K562 (cell line): Measurements from ENCODE around the gene POLR3E. TPM values are rescaled to one million over a fixed set of nuclear protein-coding genes. Genes with fewer than 3 reads are reported as not detected.

ENCODE experiments used
- ADNP ChIP-seq: fragments of 200-800 bp; sonication (Bioruptor generic); IDR thresholded peaks from 2 replicates; pipeline ENCODE4 v1.6.1; 2016; ENCODE audit warnings: missing genetic modification characterization, missing compliant biosample characterization
- CHD2 ChIP-seq: IDR thresholded peaks from 2 replicates; pipeline ENCODE4 v1.6.1; 2011; ENCODE audit warnings: low read depth, low read length
- CSDE1 ChIP-seq, 2 experiments: fragments of 450-650 bp; IDR thresholded peaks; 2 replicates each; pipeline ENCODE4 v1.6.1; 2016; ENCODE audit warnings: mild to moderate bottlenecking in 1 of 2
- CXXC5 ChIP-seq: fragments of 250-450 bp; sonication (Bioruptor Pico); IDR thresholded peaks from 2 replicates; pipeline ENCODE4 v1.8.0; 2022; ENCODE audit warnings: inconsistent platforms, mild to moderate bottlenecking, moderate library complexity
- GATA2 ChIP-seq: sonication (generic); formaldehyde crosslinking; IDR thresholded peaks from 2 replicates; pipeline ENCODE4 v1.4.0; 2020; ENCODE audit warnings: mild to moderate bottlenecking, missing genetic modification reagents
- PCBP1 ChIP-seq: fragments of 200-400 bp; formaldehyde crosslinking; IDR thresholded peaks from 2 replicates; pipeline ENCODE4 v1.6.1; 2018; ENCODE audit warnings: mild to moderate bottlenecking, low read depth, low read length; ENCODE audit not compliant: poor library complexity, severe bottlenecking
- POLR2H ChIP-seq: IDR thresholded peaks from 2 replicates; pipeline ENCODE4 v1.6.1; 2016; ENCODE audit warnings: missing genetic modification characterization, low read depth, mild to moderate bottlenecking, control low read depth, missing compliant biosample characterization, moderate library complexity
- RCOR1 ChIP-seq, 2 experiments: IDR thresholded peaks; 2 replicates each; pipeline ENCODE4 v1.6.1; 2012; ENCODE audit warnings: low read depth in 2 of 2, low read length in 2 of 2, borderline replicate concordance in 1 of 2, improper control_type of control experiment in 1 of 2
- REST ChIP-seq, 2 experiments: fragments of 450-650 bp; formaldehyde crosslinking in 1 of 2; IDR thresholded peaks; 2 replicates each; pipeline versions ENCODE4 v1.4.0 to v1.6.1; 2014 to 2020; ENCODE audit warnings: mild to moderate bottlenecking in 2 of 2, borderline replicate concordance in 1 of 2, low read depth in 1 of 2
- RFX1 ChIP-seq: fragments of 450-650 bp; IDR thresholded peaks from 2 replicates; pipeline ENCODE4 v1.6.1; 2016; ENCODE audit warnings: mild to moderate bottlenecking, moderate library complexity
- SOX6 ChIP-seq: fragments of 450-650 bp; IDR thresholded peaks from 2 replicates; pipeline ENCODE4 v1.6.1; 2014; ENCODE audit warnings: mild to moderate bottlenecking
- STAT5A ChIP-seq: IDR thresholded peaks from 2 replicates; pipeline ENCODE4 v1.6.1; 2012; ENCODE audit warnings: low read length, inconsistent platforms, borderline replicate concordance
- TOE1 ChIP-seq, 2 experiments: fragments of 450-650 bp in 1 of 2; sonication (generic) in 1 of 2; formaldehyde crosslinking in 1 of 2; IDR thresholded peaks; 2 replicates each; pipeline versions ENCODE4 v1.7.1 to v1.8.0; 2016 to 2022; ENCODE audit warnings: borderline replicate concordance in 2 of 2, mild to moderate bottlenecking in 2 of 2, antibody characterized with exemption in 1 of 2, inconsistent platforms in 1 of 2, low read depth in 1 of 2, missing genetic modification reagents in 1 of 2, moderate library complexity in 1 of 2
- ZBTB17 ChIP-seq: fragments of 450-650 bp; formaldehyde crosslinking; IDR thresholded peaks from 2 replicates; pipeline ENCODE4 v1.4.0; 2020; ENCODE audit warnings: mild to moderate bottlenecking
- ZNF121 ChIP-seq: sonication (generic); formaldehyde crosslinking; conservative IDR thresholded peaks from 2 replicates; pipeline ENCODE4 v1.8.0; 2022; ENCODE audit warnings: missing genetic modification reagents
- ZNF133 ChIP-seq: fragments of 250-450 bp; sonication (Bioruptor Pico); IDR thresholded peaks from 2 replicates; pipeline ENCODE4 v1.4.0; 2020; ENCODE audit warnings: mild to moderate bottlenecking
- ZNF174 ChIP-seq: fragments of 250-450 bp; sonication (Bioruptor Pico); IDR thresholded peaks from 2 replicates; pipeline ENCODE4 v1.4.0; 2020; ENCODE audit warnings: mild to moderate bottlenecking
- ZNF277 ChIP-seq: fragments of 250-450 bp; sonication (Bioruptor Pico); IDR thresholded peaks from 2 replicates; pipeline ENCODE4 v1.8.0; 2022; ENCODE audit warnings: inconsistent platforms, mild to moderate bottlenecking, moderate library complexity, borderline replicate concordance
- ZNF583 ChIP-seq: fragments of 250-450 bp; sonication (Bioruptor Pico); IDR thresholded peaks from 2 replicates; pipeline ENCODE4 v1.4.0; 2020
- polyA plus RNA-seq, 8 experiments: library from polyadenylated mRNA; depleted of rRNA in 4 of 8; stranded (reverse) in 5 of 8; unstranded in 3 of 8; fragments of >200 nt; fragmentation: Nextera tagmentation in 2 of 8; fragmentation: Illumina TruSeq in 1 of 8; extraction: Ambion mirVana in 2 of 8; extraction: Trizol in 1 of 8; gene quantifications; 2 replicates each; pipeline versions ENCODE4 v1.2.1 to v1.2.3, GENCODE V29; 2011 to 2014; ENCODE audit warnings: inconsistent platforms in 1 of 8, missing spikeins in 1 of 8
- total RNA-seq, 7 experiments: library from RNA; depleted of rRNA in 6 of 7; stranded (reverse); fragments of >200 nt in 6 of 7; fragmentation: Illumina TruSeq in 2 of 7; extraction: Trizol in 2 of 7; gene quantifications; 2 replicates each; pipeline versions ENCODE4 v1.2.1 to v1.2.3, GENCODE V29; 2011 to 2021; ENCODE audit warnings: low replicate concordance in 1 of 7

Gene POLR3E
- total and polyA plus RNA-seq, 9 of the 15 experiments (the other 6 are each of a cell fraction or from before 2014, with no cell fraction given): 17.7 to 151 (median 82.6) TPM

- no peak for TF ChIP-seq REST (IDR thresholded peaks at IDR 0.05; ENCODE audit: borderline replicate concordance)
- TF ChIP-seq REST (CRISPR knock-in tag; IDR thresholded peaks at IDR 0.05; ENCODE audit: low read depth): no peak
- no peak for TF ChIP-seq RFX1
- no peak for TF ChIP-seq POLR2H (tag)
- peak; percentile 37; the same call in 1 of the 2 replicates for TF ChIP-seq TOE1 (IDR thresholded peaks at IDR 0.05; ENCODE audit: borderline replicate concordance)
- no peak for TF ChIP-seq TOE1 (CRISPR knock-in tag; IDR thresholded peaks at IDR 0.05; ENCODE audit: borderline replicate concordance, low read depth)
- TF ChIP-seq GATA2 (CRISPR knock-in tag): no peak
- no peak for TF ChIP-seq ZBTB17 (CRISPR knock-in tag)
- TF ChIP-seq STAT5A: no peak
- no peak for TF ChIP-seq SOX6
- no peak for TF ChIP-seq ZNF583 (CRISPR knock-in tag)
- no peak for TF ChIP-seq PCBP1
- no peak for TF ChIP-seq ZNF133
- no peak; the same call in none of the 2 replicates for TF ChIP-seq ADNP (tag)
- no peak for TF ChIP-seq ZNF174 (CRISPR knock-in tag)
- no peak for TF ChIP-seq CXXC5 (CRISPR knock-in tag)
- TF ChIP-seq RCOR1 (IDR thresholded peaks at IDR 0.05; ENCODE audit: borderline replicate concordance in 1 of 2, low read depth in 2 of 2, low read length in 2 of 2): no peak; a peak in 1 of 4 replicates
- no peak for TF ChIP-seq CSDE1 (IDR thresholded peaks at IDR 0.05)
- TF ChIP-seq CHD2: no peak
- TF ChIP-seq ZNF121: no peak
- no peak for TF ChIP-seq ZNF277 (CRISPR knock-in tag)
These were observed 740 bp upstream of the POLR3E start (continued) for GRCh38 chr16:22296225-22297113.
